Stimulated activated CD8-positive, alpha-beta memory T cell treated with anti-CD3 and anti-CD28 coated beads, Interleukin-12 subunit alpha, Interleukin-12 subunit beta, amount 100 ng/mL, for 1 hour (primary cell): Measurements from ENCODE around the gene SURF1.
"Not testable (repeated sequence)": the region's sequence is repeated elsewhere in the genome, so short reads cannot be mapped to it uniquely, and the experiment has no call there.

Source experiments
- DNase-seq: peaks from one replicate; pipeline ENCODE4 v3.0.0-alpha.2; 2020; ENCODE audit warnings: low read depth

Gene SURF1, protein sequence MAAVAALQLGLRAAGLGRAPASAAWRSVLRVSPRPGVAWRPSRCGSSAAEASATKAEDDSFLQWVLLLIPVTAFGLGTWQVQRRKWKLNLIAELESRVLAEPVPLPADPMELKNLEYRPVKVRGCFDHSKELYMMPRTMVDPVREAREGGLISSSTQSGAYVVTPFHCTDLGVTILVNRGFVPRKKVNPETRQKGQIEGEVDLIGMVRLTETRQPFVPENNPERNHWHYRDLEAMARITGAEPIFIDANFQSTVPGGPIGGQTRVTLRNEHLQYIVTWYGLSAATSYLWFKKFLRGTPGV

DNA sequence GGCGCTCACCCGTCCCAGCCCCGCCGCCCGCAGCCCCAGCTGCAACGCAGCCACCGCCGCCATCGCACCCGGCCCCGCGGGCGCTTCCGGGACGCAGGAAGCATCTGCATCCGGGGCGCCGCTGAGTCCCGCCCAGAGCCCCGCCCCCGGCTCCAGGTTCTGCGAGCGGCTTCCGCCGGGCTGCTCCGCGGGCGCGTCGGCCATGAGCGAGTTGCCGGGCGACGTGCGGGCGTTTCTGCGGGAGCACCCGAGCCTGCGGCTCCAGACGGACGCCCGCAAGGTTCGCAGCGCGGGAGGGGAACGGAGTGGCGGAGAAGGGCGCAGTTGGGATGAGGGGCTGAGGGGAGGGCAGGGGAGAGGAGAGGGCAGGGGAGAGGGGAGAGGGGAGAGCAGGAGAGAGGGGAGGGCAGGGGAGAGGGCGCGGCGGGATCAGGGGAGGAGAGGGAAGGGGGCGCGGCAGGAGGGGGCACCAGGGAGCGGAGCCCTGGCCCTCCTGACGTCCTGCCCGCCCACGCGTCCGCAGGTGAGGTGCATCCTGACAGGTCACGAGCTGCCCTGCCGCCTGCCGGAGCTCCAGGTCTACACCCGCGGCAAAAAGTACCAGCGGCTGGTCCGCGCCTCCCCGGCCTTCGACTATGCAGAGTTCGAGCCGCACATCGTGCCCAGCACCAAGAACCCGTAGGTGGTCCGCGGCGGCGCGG, at the start of gene SURF1, which contains the start of gene SURF2:
Gene SURF1, minus strand, starts transcription at position 97 of the 701 bp plus-strand sequence. Its CDS starts 34 bp downstream, at position 63.
Gene SURF2, plus strand, starts transcription at position 160 of the 701 bp plus-strand sequence. Its CDS starts 43 bp downstream, at position 203.
- DNase-seq: peak; percentile 77

DNA sequence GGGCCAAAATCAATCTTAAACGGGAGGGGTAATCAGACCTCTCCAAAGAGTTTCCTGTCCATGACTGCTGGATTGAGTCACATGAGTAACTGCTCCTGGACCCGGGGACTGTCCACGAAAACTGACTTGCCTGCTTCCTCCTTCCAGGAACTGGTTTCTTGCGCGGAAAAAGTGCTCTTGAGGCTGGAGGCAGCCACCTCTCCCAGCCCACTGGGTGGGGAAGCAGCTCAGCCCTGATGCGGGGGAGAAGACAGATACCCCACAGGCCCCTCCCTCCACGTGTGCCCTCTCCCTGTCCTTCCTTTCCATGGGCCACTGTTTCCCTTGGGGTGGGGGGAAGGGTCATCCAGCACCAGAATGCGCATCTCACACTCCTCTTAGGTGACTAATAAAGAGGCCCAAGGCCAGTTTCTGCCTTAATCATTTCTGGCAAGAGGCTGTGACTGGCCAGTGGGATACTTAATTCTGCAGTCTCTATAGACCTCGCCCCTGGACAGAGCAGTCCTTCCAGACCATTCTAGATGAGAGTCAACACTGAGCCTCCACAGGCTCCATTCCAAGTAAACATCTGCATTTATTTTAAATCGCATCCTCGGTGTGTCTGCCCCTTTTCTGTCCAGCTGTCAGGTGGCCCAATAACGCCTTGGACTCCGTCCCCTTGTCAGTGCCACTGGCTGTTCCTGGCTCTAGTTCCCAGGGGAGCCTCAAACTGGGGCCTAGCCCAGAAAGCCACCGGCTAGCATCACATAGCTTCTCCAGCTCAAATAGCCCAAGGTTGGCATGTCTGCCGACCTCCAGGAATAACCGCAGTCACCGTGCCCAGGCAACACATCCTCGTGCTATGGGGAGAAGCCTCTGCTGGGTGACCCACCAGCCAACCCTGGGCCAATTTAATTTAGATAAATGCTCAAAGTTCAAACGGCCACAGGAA, 49.5 kb upstream of the SURF1 start:
- DNase-seq: no peak

- DNase-seq: no peak
Measured at GRCh38 chr9:133404454-133405002, 48.2 kb upstream of the SURF1 start.

DNA sequence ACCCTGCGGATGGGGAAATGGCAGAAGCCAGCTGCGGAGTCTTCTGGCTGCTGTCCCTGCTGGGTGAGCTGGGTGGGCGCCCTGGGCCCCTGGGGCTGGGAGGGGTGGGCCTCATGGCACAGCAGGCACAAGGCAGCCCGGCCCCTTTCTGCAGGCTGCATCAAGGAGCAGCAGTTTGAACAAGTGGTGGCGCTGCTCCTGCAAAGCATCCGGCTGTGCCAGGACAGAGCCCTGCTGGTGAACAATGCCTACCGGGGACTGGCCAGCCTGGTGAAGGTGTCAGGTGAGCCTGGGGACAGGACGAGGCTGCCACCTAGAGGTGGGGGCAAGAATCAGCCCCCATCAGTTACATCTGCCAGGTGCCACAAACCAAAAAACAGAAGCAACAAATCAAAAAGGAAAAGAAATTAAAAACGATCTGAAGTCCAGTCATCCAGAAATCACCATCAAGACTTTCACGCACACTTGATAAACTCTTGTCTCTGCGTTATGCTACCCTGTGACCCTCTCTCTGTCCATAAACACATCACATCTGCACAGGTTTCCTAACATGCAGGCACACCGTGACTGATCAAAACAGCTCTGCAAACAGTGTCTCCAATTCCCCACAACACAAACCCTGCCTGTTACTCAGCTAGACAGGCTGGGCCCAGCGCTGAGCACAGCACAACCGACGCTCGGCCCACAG, 47.6 kb upstream of the SURF1 start:
- peak; percentile 45 for DNase-seq

- no peak for DNase-seq
Measured at GRCh38 chr9:133402689-133403088, 46.4 kb upstream of the SURF1 start.

DNA sequence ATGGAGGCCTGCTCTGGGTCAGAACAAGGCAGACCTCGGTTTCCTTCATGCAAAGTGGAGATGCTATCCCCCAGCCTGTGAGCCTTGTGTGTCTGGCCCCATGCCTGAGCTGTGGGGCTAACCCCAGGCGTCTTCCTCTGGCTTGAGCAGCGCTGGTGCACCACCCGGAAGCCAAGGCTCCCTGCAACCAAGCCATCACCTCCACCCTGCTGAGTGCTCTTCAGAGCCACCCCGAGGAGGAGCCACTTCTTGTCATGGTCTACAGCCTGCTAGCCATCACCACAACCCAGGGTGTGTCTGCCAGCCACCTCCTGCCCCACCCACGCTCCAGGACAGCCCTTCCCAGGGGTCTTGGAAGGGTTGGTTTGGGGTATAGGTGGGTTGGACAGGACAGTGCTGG, 45.3 kb upstream of the SURF1 start:
- DNase-seq: no peak

DNA sequence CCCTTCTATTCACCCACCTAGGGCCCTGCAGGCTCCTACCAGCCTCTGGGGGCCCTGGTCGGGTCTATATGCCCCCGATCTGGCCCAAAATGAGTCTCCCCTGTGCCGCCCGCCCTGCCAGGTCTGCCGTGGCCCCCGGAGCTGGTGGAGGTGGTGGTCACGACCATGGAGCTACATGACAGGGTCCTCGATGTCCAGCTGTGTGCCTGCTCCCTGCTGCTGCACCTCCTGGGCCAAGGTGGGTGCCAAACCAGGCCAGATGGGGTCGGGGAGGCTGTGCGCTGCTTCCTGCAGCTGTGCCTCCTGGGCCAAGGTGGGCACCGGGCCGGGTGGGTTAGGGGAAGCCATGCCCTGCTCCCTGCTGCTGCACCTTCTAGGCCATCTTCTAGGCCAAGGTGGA, 44.0 kb upstream of the SURF1 start:
- DNase-seq: no peak

GRCh38 chr9:133397895-133398294, 41.6 kb upstream of the SURF1 start:
- no peak for DNase-seq

- no peak for DNase-seq
Measured at GRCh38 chr9:133397370-133397769, 41.1 kb upstream of the SURF1 start.

- no peak for DNase-seq
Measured at GRCh38 chr9:133396952-133397351, 40.7 kb upstream of the SURF1 start.

DNA sequence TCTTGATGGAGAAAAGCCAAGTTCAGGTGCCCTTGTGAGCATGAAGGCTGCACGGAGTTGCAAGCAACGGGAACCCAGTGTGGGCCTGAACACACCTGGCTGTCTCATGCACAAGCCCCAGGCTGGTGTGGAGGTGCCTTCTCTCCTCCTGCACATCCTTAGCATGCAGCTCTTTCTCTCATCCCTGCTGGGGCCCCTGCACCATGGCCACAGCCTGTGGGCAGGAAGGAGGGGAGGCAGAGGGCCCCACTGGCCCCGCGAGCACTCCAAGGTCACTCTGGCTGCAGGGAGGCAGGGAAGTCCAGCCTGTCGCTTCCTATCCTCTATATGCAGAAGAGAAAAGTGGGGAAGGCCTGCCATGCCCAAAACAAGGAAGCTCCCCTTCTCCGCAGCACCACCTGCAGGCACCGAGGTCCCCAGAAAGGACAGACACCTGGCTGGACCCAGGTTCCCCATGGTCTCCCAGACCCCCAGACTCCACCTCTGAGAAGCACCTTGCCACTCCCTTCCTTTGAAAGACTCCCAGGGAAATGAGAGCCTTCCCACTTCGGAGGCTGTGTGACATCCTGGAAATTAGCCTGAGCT, 38.5 kb upstream of the SURF1 start:
- no peak for DNase-seq

GRCh38 chr9:133393399-133393798, 37.1 kb upstream of the SURF1 start:
- DNase-seq: no peak

GRCh38 chr9:133392308-133392707, 36.0 kb upstream of the SURF1 start:
- not testable (repeated sequence) for DNase-seq

GRCh38 chr9:133391449-133391848, 35.2 kb upstream of the SURF1 start:
- not testable (repeated sequence) for DNase-seq

DNA sequence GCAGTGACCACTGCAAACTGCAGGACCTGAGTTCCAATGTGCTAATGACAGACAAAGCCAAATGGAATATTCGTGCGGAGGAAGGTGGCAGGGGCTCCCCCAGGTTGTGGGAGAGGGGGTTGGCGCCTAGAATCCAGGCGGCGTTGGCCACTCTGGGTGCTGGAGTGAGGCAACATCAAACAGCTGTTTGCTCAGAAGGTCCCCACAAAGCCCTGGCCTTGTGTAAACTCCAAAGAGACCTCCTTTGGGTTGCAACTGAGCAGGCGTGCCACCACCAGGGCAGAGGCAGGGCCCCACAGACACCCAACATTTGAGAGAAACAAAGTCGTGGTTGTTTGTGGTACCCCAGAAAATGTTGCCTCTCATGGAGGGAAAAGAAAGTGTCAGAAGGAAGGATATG, 34.4 kb upstream of the SURF1 start:
- no peak for DNase-seq

- no peak for DNase-seq
Measured at GRCh38 chr9:133389562-133389961, 33.3 kb upstream of the SURF1 start.

GRCh38 chr9:133389025-133389557, 32.8 kb upstream of the SURF1 start:
- no peak for DNase-seq

- no peak for DNase-seq
Measured at GRCh38 chr9:133387680-133388079, 31.4 kb upstream of the SURF1 start.

- no peak for DNase-seq
Measured at GRCh38 chr9:133386338-133386737, 30.1 kb upstream of the SURF1 start.

- DNase-seq: no peak
Measured at GRCh38 chr9:133385452-133385851, 29.2 kb upstream of the SURF1 start.
